Thyroid gland (tissue), 4 donors: ENCODE results near the gene CYP2B6. TPM values are rescaled to one million over a fixed set of nuclear protein-coding genes. Genes with fewer than 3 reads are reported as not detected.
"Not testable (repeated sequence)": the region's sequence is repeated elsewhere in the genome, so short reads cannot be mapped to it uniquely, and the experiment has no call there.

Experiments
- DNase-seq, 2 donors: peaks; one replicate each; pipeline ENCODE4 v3.0.0-alpha.2; 2019
- H3K27ac ChIP-seq, 3 donors: fragments of 200-600 bp; sonication (generic); 1 replicate in 2 of 3; 2 replicates in 1 of 3; pipeline ENCODE4 v1.5.1; 2016 to 2019; ENCODE audit warnings: mild to moderate bottlenecking in 1 of 3, moderate library complexity in 1 of 3
- H3K27me3 ChIP-seq: fragments of 200-600 bp; sonication (generic); one replicate; pipeline ENCODE4 v1.5.1; 2019
- H3K36me3 ChIP-seq, 2 donors: fragments of 200-600 bp; sonication (generic); one replicate each; pipeline ENCODE4 v1.5.1; 2016 to 2019
- H3K4me1 ChIP-seq, 2 donors: fragments of 200-600 bp; sonication (generic); one replicate each; pipeline ENCODE4 v1.5.1; 2017 to 2019
- H3K4me3 ChIP-seq, 3 donors: fragments of 200-600 bp; sonication (generic); replicated peaks in 1 of 3; 1 replicate in 2 of 3; 2 replicates in 1 of 3; pipeline ENCODE4 v1.5.1; 2016; ENCODE audit warnings: mild to moderate bottlenecking in 1 of 3
- H3K9me3 ChIP-seq: fragments of 200-600 bp; sonication (generic); one replicate; pipeline ENCODE4 v1.5.1; 2017
- POLR2A ChIP-seq, 2 donors: fragments of 450-650 bp; IDR thresholded peaks; one replicate each; pipeline ENCODE4 v1.6.1; 2017; ENCODE audit warnings: antibody characterized with exemption in 2 of 2, mild to moderate bottlenecking in 2 of 2, moderate library complexity in 1 of 2
- WGBS, 2 donors: methylation state at CpG; one replicate each; pipeline ENCODE4 v1.1.5; 2017; 5-methylcytosine and 5-hydroxymethylcytosine counted together
- intact Hi-C: fragments of 100-400 bp; cut with DNase I; formaldehyde crosslinking; loops from one replicate; pipeline ENCODE4 v1.15.1; 2023
- total RNA-seq, 4 donors: library from RNA; depleted of rRNA; stranded (reverse); fragments of >200 nt; gene quantifications; one replicate each; pipeline ENCODE4 v1.2.3, GENCODE V29; 2016
- TF ChIP-seq, protein P1 (sequence below), 6 experiments: fragments of 200-600 bp in 3 of 6; fragments of 450-650 bp in 3 of 6; sonication (generic) in 3 of 6; IDR thresholded peaks; one replicate each; pipeline ENCODE4 v1.5.1; 2016 to 2019; ENCODE audit warnings: antibody characterized with exemption in 6 of 6, mild to moderate bottlenecking in 2 of 6, inconsistent platforms in 1 of 6, moderate library complexity in 1 of 6

Gene CYP2B6
- total RNA-seq, 4 donors from 2014 or later: not detected

GRCh38 chr19:41050426-41050825, 59.3 kb downstream of the CYP2B6 start:
- WGBS, 2 donors: 70 to 74% methylated on average over 13 of the region's 13 CpGs

GRCh38 chr19:41052162-41052561, 61.1 kb downstream of the CYP2B6 start:
- DNase-seq, H3K4me1 ChIP-seq: not testable (repeated sequence)
- 62 to 64% methylated on average over 7 of the region's 7 CpGs for WGBS, 2 donors

More at GRCh38 chr19:41050426-41050825, 59.3 kb downstream of the CYP2B6 start:
- intact Hi-C loops: no loop called here
- Histone ChIP-seq H3K27ac (no peak overlapping the region), H3K4me3 (no peak overlapping the region), H3K4me1 (no peaks in the 10 kb centered on the region), H3K9me3 (no peaks in the 10 kb centered on the region), H3K36me3 (no peaks in the 10 kb centered on the region), H3K27me3 (no peaks in the 10 kb centered on the region)
- TF ChIP-seq, protein P1, sequence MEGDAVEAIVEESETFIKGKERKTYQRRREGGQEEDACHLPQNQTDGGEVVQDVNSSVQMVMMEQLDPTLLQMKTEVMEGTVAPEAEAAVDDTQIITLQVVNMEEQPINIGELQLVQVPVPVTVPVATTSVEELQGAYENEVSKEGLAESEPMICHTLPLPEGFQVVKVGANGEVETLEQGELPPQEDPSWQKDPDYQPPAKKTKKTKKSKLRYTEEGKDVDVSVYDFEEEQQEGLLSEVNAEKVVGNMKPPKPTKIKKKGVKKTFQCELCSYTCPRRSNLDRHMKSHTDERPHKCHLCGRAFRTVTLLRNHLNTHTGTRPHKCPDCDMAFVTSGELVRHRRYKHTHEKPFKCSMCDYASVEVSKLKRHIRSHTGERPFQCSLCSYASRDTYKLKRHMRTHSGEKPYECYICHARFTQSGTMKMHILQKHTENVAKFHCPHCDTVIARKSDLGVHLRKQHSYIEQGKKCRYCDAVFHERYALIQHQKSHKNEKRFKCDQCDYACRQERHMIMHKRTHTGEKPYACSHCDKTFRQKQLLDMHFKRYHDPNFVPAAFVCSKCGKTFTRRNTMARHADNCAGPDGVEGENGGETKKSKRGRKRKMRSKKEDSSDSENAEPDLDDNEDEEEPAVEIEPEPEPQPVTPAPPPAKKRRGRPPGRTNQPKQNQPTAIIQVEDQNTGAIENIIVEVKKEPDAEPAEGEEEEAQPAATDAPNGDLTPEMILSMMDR (IDR thresholded peaks at IDR 0.05): no peak
- TF ChIP-seq POLR2A (IDR thresholded peaks at IDR 0.05): no peak
- DNase-seq: no peak

GRCh38 chr19:41053331-41053730, 62.2 kb downstream of the CYP2B6 start:
- H3K27me3 ChIP-seq, intact Hi-C loops, DNase-seq: not testable (repeated sequence)

More at GRCh38 chr19:41052162-41052561, 61.1 kb downstream of the CYP2B6 start:
- H3K27me3 ChIP-seq, H3K4me3 ChIP-seq, intact Hi-C loops, H3K27ac ChIP-seq, H3K36me3 ChIP-seq, H3K9me3 ChIP-seq: not testable (repeated sequence)

GRCh38 chr19:41064974-41065569, 74.0 kb downstream of the CYP2B6 start:
- H3K9me3 ChIP-seq: no peaks in the 10 kb centered on the region
- no peak overlapping the region for H3K27ac ChIP-seq
- no peaks in the 10 kb centered on the region for H3K36me3 ChIP-seq
- no peak for DNase-seq
- intact Hi-C loops: no loop called here
- 59 to 65% methylated on average over 7 of the region's 7 CpGs for WGBS, 2 donors
- no peaks in the 10 kb centered on the region for H3K27me3 ChIP-seq
- TF ChIP-seq POLR2A (IDR thresholded peaks at IDR 0.05): no peak
- TF ChIP-seq, protein P1 (IDR thresholded peaks at IDR 0.05): no peak
- no peak overlapping the region for H3K4me3 ChIP-seq
- H3K4me1 ChIP-seq: no peaks in the 10 kb centered on the region

More at GRCh38 chr19:41053331-41053730, 62.2 kb downstream of the CYP2B6 start:
- 87 to 93% methylated on average over 10 of the region's 10 CpGs for WGBS, 2 donors
- H3K4me3 ChIP-seq, H3K27ac ChIP-seq, H3K36me3 ChIP-seq, H3K9me3 ChIP-seq, H3K4me1 ChIP-seq: not testable (repeated sequence)

Other genes starting within 250 kb of the CYP2B6 start
- gene ACTMAP, start 240.8 kb upstream of the CYP2B6 start, total RNA-seq: 1 to 10 TPM; 3.3 to 8.5 (median 4.5) TPM
- gene SNRPA, start 240.1 kb upstream of the CYP2B6 start, total RNA-seq: 10 to 100 TPM; 38.2 to 80.5 (median 55.1) TPM
- gene MIA, start 215.8 kb upstream of the CYP2B6 start, total RNA-seq: not detected
- gene RAB4B, start 213.0 kb upstream of the CYP2B6 start, total RNA-seq: 10 to 100 TPM; 21.5 to 56.6 (median 31.5) TPM
- gene EGLN2, start 192.1 kb upstream of the CYP2B6 start, total RNA-seq: 100 to 1,000 TPM in 2 of 4 donors, 10 to 100 TPM in 2; 94.2 to 120 (median 105) TPM
- gene CYP2A6, start 140.8 kb upstream of the CYP2B6 start, total RNA-seq: not detected
- not detected for gene CYP2A7, start 109.1 kb upstream of the CYP2B6 start, total RNA-seq
- not detected for gene CYP2A13, start 97.2 kb downstream of the CYP2B6 start, total RNA-seq
- gene CYP2F1, start 123.2 kb downstream of the CYP2B6 start, total RNA-seq: not detected
- gene CYP2S1, start 201.9 kb downstream of the CYP2B6 start, total RNA-seq: 1 to 10 TPM in 3 of 4 donors, not detected in 1; 1.0 to 2.3 (median 1.0) TPM
- gene AXL, start 227.9 kb downstream of the CYP2B6 start, total RNA-seq: 10 to 100 TPM; 17.5 to 61.3 (median 35.4) TPM